Measurements from ENCODE around the gene EPHA6.

EPHA6 gene

GRCh38 chr3:96958856-96959255 lies 144.5 kb downstream of the EPHA6 start:
- TF ChIP-seq CTCF (IDR thresholded peaks at IDR 0.05; ENCODE audit: borderline replicate concordance, extremely low read depth, low read length, poor library complexity, severe bottlenecking) (no peak), EZH2 (IDR thresholded peaks at IDR 0.05; ENCODE audit: borderline replicate concordance, low read depth, low read length, severe bottlenecking) (no peak)
- Histone ChIP-seq H3K27me3 (ENCODE audit: insufficient read depth, low read length, poor library complexity) (no peaks in the 10 kb centered on the region), H3K9ac (ENCODE audit: low read depth, low read length) (no peak overlapping the region), H3K9me3 (ENCODE audit: insufficient read depth, low read length, severe bottlenecking) (no peaks in the 10 kb centered on the region), H3K4me3 (ENCODE audit: low read depth in 1 of 2, low read length in 2 of 2) (no peak overlapping the region), H3K79me2 (ENCODE audit: insufficient read depth, low read length) (no peaks in the 10 kb centered on the region), H2AFZ (ENCODE audit: low read depth, low read length) (no peak overlapping the region), H3K36me3 (ENCODE audit: insufficient read depth, low read length) (no peaks in the 10 kb centered on the region), H4K20me1 (ENCODE audit: insufficient read depth, low read length) (no peaks in the 10 kb centered on the region), H3K4me1 (ENCODE audit: insufficient read depth, low read length) (no peaks in the 10 kb centered on the region), H3K4me2 (ENCODE audit: insufficient read depth, low read length) (no peak overlapping the region), H3K27ac (ENCODE audit: low read length) (no peak overlapping the region)
- DNase-seq: no peak
- ATAC-seq (ENCODE audit: insufficient read depth, low read depth): no peak

- no peaks in the 10 kb centered on the region for H3K9me3 ChIP-seq (ENCODE audit: insufficient read depth, low read length, severe bottlenecking)
- H3K4me2 ChIP-seq (ENCODE audit: insufficient read depth, low read length): no peak overlapping the region
- ATAC-seq (ENCODE audit: insufficient read depth, low read depth) (no peak), DNase-seq (no peak)
- no peaks in the 10 kb centered on the region for H3K4me1 ChIP-seq (ENCODE audit: insufficient read depth, low read length)
- no peak overlapping the region for H3K9ac ChIP-seq (ENCODE audit: low read depth, low read length)
- TF ChIP-seq CTCF (IDR thresholded peaks at IDR 0.05; ENCODE audit: borderline replicate concordance, extremely low read depth, low read length, poor library complexity, severe bottlenecking) (no peak), EZH2 (IDR thresholded peaks at IDR 0.05; ENCODE audit: borderline replicate concordance, low read depth, low read length, severe bottlenecking) (no peak)
- no peak overlapping the region for H3K27ac ChIP-seq (ENCODE audit: low read length)
- H3K4me3 ChIP-seq (ENCODE audit: low read depth in 1 of 2, low read length in 2 of 2): no peak overlapping the region
- no peaks in the 10 kb centered on the region for H3K79me2 ChIP-seq (ENCODE audit: insufficient read depth, low read length)
- H3K27me3 ChIP-seq (ENCODE audit: insufficient read depth, low read length, poor library complexity): no peaks in the 10 kb centered on the region
- H2AFZ ChIP-seq (ENCODE audit: low read depth, low read length): no peak overlapping the region
- H4K20me1 ChIP-seq (ENCODE audit: insufficient read depth, low read length): no peaks in the 10 kb centered on the region
- no peaks in the 10 kb centered on the region for H3K36me3 ChIP-seq (ENCODE audit: insufficient read depth, low read length)
These were observed 145.1 kb downstream of the EPHA6 start for GRCh38 chr3:96959474-96959873.

- Histone ChIP-seq H4K20me1 (ENCODE audit: insufficient read depth, low read length) (no peaks in the 10 kb centered on the region), H3K4me3 (ENCODE audit: low read depth in 1 of 2, low read length in 2 of 2) (no peak overlapping the region), H3K4me1 (ENCODE audit: insufficient read depth, low read length) (no peaks in the 10 kb centered on the region), H3K79me2 (ENCODE audit: insufficient read depth, low read length) (no peaks in the 10 kb centered on the region), H3K27ac (ENCODE audit: low read length) (no peak overlapping the region), H3K4me2 (ENCODE audit: insufficient read depth, low read length) (no peak overlapping the region), H3K36me3 (ENCODE audit: insufficient read depth, low read length) (no peaks in the 10 kb centered on the region), H3K27me3 (ENCODE audit: insufficient read depth, low read length, poor library complexity) (no peaks in the 10 kb centered on the region), H3K9me3 (ENCODE audit: insufficient read depth, low read length, severe bottlenecking) (no peaks in the 10 kb centered on the region), H2AFZ (ENCODE audit: low read depth, low read length) (no peak overlapping the region), H3K9ac (ENCODE audit: low read depth, low read length) (no peak overlapping the region)
- DNase-seq: no peak
- TF ChIP-seq EZH2 (IDR thresholded peaks at IDR 0.05; ENCODE audit: borderline replicate concordance, low read depth, low read length, severe bottlenecking) (no peak), CTCF (IDR thresholded peaks at IDR 0.05; ENCODE audit: borderline replicate concordance, extremely low read depth, low read length, poor library complexity, severe bottlenecking) (no peak)
- ATAC-seq (ENCODE audit: insufficient read depth, low read depth): no peak
These were observed 145.7 kb downstream of the EPHA6 start for GRCh38 chr3:96959901-96960641.

Data from DND-41 (cell line).